HG03175 (cell line): ENCODE results near the gene PHF23.

Experiments
- ATAC-seq: cut with Tn5 transposase; IDR thresholded peaks from one replicate; pipeline ENCODE4 v1.9.1; 2021; ENCODE audit warnings: mild to moderate bottlenecking, moderate library complexity; ENCODE audit not compliant: unreplicated experiment

Gene PHF23

DNA sequence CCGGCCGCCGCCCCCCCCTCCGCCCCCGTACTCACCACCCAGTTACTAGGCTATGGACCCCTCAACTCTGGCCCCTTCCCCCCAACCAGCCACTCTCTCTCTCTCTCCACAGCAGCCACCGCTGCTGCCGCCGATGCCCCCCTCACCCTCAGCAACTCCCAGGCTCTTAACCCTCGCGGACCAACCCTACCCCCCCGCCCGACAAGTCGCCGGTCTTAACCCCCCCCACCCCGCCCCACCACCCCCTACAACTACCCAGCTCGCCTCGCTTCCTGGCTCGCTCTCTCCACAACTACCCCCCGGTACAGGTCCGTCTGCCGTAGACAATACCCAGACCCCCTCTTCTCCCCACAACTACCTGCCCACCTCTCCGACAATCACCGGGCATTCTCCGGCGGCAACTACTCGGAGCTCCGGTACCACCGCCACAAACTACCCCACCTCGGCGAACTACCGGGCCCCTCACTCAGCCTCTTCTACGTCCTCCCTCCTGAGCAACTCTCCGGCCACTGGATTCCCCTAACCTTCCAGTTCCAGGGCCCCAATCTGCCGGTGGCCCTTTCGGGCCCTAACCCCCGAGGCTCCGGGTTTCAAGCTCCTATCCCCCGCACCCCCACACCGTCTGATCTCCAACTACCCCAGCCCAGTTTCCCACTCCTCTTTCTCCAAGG is 702 bp downstream of the PHF23 start:
- no peak for ATAC-seq

DNA sequence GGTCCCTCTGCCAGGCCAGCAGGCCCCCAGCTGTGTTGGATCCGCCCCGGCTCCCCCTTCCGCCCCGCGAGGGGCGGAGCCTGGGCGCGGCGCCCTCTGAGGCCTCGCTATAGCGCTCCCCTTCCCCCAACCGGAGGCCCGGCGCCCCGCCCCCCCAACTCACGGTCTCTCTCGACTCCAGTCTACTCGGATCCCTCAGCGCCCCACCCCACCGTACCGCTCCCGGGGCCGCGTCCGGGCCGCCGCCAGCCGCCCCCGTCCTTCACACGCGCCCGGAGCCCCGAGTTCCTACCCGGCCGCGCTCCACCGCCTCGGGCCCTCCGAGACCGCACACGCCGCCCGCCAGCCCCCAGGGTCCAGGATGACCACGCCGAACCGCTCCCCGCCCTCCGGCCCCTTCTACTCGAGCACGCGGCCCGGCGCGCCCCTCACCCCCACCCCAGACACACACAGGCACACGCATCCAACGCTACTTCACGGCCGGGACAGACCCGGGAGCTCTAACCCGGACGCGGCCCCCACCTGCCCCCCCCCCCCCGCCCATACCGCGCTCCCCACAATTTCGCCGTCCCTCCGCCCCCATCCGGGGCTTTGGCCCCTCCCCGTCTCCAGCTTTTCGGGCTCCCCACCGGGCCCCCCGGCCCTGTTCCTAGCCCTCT is 1.4 kb downstream of the PHF23 start:
- ATAC-seq = no peak

DNA sequence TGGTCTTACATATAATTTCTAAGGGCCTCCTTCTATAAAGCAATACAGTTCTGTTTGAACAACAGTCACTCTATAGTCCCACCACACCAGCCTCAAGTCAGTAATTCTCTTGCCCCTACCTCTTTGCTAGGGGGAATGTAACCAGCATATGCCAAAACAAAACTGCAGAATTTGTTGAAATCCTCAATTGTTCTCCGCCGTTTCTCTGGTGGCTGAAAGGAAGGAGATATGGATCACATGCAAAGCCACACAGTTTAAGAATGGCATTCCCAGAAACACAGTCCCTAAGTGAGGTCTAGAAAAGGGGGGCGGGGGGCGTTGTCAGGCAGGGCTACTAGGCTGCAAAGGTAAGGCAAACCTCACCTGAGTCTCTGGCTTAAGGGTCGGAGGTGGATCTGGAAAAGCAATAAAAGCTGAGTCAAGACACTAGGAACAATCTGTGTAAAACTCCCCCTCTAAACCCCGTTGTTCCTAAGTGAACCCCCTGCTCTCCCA is 1.9 kb downstream of the PHF23 start:
- ATAC-seq = no peak

DNA sequence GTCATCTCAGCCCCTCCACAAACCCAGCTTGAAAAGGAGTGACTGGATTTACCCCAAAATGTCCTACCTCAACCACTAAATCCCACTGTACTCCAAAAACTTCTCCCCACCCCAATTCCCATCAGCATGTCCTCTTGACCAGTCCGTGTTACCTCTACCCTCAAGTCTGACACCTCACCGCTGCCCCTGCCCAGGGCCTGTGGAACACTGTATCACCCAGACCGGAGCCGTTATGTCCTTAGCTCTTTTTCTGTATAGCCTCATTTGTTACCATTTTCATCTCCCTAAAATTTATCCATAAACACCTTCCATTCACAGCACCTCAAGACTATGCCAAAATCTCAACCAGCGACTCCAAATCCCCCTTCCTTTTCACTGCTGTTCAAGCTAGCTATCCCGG is 2.4 kb downstream of the PHF23 start:
- ATAC-seq = no peak

DNA sequence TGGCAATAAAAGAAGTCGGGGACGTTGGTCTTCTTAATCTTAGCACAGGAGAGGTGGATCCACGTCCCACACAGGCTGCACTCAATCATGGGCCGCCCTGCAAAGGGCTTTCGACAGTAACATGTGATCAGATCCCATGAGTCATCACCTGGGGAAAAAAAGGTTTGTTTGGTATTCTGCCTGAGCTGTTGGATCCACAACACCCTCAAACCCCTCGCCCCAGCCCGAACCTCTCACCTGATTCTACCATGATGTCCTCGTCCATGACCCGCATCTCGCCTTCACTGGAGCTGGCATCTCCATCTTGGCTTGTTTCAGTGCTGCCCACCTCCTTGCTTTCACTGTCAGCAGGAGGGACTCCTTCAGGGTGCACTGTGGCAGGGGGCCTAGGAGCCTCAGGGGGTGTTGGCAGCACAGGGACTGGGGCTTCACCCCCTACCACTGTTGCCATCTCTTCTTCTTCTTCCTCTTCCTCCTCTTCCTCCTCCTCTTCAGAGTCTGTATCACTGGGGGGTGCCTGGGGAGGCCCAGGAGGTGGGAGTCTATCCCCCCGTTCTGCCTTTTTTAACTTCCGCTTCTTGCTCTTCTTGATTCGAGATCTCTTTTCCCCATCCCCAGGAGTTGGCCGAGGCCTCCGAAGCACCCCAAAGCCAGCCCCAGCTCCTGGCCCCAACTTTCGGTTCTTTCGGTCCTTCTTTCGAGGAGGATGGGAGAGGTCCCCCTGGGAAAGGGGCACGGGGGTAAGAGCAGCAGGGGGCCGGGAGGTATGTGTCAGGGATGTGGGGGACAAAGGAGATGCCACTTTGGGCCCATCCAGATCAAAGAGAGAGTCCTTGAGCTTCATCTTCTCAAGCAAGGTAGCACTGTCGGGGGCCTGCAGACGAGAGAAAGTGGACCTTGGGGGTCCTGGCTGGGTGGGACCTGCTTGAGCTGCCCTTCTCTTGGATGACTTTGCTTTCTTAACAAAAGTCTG is 3.3 kb downstream of the PHF23 start:
- no peak for ATAC-seq

DNA sequence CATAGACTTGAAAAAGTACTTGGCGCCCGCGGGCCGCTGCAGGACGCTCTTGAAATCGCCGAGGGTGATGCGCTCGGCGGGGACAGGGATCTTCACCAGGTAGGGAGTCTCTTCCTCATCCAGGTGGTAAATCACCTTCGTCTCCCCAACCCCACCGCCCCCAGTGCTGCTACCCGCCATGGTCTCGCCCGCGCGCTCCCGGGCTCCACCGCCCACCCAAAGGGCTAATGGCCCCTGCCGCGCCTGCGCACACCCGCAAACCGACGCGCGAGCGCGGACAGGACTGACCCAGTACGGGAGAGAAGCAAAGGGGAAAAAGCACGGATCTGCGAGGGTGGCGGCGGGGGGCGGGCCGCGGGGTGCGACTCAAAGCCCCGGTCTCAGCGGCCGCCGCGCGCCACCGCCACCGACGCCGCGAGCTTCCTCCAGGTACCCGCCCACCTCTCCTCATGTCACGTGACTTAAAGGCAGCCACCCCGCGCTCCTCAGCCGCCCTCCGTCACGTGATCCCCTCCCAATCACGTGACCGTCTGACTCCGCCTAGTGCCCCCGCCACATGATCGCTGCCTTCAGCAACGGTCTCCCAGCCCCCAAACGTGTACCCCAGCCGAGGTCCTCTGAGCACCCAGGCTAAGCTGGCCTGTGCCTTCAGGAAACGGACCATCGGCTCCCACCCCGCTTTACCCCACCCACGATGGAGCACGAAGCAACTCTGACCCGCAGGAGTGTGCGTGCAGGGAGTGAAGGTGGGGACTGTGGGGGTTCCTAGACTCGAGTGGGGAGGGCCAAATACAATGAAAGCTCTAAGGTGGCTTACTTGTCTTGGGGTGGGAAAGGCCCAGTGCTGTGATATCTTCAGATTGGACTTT is 4.9 kb downstream of the PHF23 start, which contains the start of gene DVL2:
Gene DVL2 (minus strand): TSS at position 435 of the 869 bp plus-strand sequence. CDS start 255 bp downstream, at position 180.
- ATAC-seq = peak; percentile 68

DNA sequence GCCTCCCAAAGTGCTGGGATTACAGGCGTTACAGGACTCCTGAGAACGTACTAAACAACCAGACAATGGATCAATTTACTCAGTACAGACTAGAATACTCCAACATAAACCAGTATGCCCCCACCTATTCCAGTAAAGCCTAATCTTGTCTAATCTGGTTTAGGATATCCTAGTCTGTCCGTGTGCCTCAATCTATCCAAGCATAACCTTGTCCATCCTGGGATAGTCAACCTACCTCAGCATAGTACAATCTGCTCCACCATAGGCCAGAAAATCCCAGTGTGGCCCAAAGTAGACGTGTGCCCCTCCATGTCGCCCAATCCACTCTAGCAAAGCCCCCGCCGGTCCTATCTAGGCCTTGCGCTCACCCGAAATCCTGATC is 5.6 kb downstream of the PHF23 start:
- no peak for ATAC-seq

DNA sequence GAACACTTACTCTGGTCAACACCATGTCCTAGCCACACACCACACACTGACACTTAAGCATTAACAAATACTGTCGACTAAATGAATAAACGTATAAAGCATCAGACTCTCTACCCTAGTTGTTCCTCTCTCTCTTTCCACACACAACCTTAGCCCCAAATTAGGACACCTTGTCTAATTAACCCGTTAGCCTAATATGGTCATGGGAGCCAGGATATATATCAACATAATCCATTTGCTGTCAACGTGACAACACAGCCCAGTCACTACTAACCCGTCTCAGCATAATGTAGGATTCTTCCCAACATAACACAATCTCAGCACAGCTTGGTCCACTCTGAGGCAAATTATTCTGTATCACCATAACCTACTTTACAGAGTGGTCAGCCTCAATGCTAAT is 7.1 kb downstream of the PHF23 start:
- ATAC-seq = no peak

DNA sequence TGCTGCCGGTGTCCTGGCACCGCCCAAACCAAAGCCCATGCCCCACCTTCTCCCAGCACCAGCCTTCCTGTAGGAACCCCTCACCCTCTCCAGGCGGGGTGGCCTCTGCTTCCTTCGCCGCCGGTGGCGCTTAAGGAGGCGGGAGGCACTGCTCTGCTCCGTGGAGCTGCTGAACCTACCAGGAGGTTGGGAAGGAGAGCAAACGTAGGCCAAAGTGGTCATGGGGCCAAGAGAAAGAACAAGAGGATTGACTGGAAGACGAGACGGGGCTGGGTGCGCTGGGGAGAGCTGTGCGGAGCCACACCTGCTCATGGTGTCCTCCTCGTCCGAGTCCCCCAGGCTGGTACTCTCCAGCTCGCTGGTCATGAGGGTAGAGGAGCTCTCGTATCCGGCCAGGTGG is 9.8 kb downstream of the PHF23 start:
- no peak for ATAC-seq

DNA sequence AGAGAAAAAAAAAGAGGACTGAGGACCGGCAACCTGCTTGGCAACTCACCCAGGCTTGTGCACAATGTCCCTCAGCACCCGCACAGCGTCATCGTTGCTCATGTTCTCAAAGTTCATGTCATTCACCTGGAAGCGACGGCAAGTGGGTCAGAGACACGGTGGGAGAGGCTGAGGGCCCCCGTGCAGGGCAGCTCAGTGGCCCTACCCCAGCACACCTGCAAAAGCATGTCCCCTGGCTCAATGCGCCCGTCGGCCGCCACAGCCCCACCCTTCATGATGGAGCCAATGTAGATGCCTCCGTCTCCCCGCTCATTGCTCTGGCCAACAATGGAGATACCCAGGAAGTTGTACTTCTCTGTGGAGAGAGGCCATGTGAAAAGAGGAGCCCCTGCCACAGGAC is 10.3 kb downstream of the PHF23 start:
- ATAC-seq = no peak

DNA sequence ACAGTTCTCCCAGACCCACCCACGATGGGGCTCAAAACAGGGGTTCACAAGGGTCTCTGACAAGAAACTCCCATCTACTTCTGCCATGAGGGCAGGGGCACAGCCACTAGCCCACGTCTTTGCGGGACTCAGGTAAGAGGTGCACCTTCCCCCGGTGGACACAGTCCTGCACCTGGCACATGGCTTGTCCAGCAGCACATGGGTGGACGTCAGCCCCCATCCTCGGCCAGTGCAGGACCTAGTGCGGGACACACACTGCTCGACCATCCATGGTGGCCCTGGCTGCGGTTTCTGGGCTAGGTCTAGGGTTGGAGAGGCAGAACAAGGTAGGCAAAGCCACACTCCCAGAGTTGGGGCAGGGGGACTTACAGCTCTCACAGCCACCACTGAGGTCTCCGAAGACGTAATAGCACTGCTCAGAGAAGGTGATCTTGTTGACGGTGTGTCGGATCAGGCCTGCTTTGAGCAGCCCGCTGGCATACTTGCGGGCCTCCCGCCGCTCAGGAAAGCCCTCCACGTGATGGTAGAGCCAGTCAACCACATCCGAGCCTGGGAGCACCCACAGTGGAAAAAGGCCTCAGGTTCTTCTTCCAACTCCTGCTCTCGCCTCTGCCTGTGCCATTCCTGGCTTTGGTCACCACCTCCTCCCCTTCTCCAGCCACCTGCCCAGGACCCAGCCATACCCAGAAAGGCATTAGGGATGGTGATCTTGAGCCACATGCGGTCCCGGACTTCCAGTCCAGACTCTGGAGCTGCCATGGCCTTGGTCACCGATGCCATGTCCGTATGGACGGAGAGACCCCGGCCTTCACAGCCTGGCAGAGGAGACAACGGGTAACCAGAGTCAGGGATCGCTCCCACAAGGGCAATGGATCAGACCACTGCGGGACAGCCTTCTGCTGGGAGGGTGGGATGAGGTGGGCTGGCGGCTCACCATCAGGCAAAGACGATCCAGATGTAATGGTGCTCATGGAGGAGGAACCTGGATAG is 12.2 kb downstream of the PHF23 start:
- ATAC-seq = no peak

DNA sequence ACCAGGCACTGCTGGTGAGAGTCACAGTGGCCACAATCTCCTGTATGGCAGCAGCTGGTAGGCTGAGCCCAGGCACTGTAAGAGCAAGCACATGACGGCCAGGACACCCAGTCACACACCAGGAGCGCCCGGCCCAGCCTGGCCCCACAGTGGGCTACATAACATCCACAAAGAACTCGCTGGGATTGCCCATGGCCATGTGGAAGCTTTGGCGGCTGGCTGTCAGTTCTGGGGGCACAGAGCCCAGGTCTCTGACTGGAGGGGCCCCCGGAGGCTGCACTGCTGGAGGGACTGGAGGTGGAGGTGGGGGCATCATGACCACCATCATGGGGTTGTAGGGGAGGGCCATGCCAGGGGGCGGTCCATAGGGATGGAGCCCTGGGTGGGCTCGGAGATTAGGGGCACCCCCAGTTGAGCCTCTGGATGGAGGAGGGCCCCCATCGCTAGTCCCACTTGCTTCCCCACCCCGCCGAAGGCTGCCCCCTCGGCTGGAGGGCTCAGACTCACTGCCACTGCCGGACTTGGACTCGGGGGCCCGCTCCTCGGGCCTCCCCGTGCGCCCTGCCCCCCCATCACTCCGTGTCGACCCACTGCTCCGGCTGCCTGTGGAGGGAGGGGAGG is 13.4 kb downstream of the PHF23 start:
- ATAC-seq = no peak

DNA sequence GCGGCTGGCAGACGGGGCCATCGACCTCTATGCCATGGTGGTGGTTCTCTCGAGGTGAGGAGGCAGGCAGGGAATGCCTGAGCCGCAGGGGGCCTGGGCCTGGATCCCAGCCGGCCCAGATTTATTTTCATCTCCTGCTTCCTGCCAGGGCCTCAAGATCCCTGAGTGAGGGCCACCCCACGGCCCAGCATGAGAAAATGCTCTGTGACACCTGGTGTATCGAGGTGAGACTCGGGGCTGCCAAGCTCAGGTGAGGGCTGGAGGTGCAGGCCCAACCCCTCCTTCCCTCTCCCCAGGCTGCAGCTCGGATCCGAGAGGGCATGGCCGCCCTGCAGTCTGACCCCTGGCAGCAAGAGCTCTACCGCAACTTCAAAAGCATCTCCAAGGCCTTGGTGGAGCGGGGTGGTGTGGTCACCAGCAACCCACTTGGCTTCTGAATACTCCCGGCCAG is 14.6 kb downstream of the PHF23 start:
- ATAC-seq = no peak

DNA sequence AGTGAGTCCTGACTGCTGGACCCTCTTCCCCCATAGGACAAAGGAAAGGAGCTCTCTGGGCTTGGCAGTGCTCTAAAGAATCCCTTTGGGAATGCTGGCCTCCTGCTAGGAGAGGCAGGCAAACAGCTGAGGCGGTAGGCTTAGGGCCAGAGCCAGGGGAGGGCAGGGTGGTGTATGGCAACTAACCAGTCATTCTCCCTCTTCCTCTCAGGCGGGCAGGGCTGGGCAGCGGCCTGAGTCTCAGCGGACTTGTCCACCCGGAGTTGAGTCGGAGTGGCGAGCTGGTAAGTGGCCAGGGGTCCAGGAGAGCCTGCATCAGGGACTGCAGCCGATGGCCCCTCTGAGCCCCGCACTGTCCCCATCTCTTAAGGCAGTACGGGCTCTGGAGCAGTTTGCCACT is 15.1 kb downstream of the PHF23 start:
- no peak for ATAC-seq

DNA sequence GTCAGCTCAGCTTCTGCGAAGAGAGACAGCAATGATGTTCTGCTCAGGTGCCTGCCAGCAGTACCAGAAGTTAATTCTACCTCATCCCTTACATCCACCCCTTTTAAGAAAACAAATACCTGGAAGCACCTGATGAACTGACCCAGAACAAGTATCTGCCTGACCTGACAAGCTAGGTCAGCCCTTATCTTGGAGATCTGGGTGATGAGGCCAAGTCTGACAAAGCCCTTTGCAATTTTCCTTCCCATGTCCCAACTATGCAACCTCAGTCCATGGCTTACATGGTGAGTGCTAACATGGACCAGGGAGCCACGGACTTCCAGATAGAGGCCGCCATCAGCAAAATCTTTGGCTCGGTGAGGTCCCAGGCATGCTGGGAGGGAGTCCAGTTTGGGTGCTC is 15.9 kb downstream of the PHF23 start:
- ATAC-seq = no peak

DNA sequence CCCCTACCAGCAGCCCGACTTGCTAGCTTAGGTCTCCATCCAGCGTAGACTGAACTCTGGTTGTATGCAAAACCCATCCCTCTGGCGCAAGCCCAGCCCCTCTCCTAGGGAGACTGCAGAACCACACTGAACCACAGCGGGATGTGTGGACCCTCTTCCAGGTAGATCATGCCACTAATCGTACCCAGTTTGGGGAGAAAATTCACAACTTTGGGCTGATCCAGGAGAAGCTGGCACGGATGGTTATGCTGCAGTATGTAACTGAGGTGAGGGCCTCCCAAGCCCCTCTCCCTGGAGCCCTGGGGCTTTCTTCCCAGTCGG is 16.3 kb downstream of the PHF23 start:
- ATAC-seq = no peak

DNA sequence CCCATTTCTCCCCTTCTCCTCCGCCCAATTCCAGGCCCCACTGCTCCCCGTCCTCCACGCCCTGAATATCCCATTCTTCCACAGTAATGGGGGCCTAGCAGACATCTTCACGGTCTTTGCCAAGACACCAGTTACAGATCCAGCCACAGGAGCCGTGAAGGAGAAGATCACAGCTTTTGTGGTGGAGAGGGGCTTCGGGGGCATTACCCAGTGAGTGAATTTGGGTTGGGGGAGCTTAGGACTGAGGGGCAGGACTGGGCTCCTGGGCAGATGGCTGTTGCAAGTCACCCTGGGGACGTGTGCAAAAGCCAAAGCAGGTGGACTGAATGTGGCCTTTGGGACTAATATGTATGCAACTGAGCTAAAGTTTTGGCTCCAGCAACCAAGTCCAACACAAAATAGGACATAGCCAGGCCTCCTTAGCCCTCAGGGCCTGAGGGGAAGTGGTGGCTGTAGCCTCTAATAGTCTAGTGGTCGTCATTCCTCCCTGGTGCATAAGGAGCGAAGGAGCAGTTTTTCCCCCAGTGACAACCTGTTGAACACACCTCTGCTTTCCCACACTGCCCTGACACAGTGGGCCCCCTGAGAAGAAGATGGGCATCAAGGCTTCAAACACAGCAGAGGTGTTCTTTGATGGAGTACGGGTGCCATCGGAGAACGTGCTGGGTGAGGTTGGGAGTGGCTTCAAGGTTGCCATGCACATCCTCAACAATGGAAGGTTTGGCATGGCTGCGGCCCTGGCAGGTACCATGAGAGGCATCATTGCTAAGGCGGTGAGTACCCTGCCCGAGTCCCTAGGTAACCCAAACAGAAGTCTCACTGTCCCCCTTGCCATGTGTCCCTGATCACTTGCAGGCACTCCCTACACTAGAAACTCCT is 16.9 kb downstream of the PHF23 start:
- no peak for ATAC-seq
